K562 (cell line): ENCODE data around the gene SYCP1. TPM values are rescaled to one million over a fixed set of nuclear protein-coding genes. Genes with fewer than 3 reads are reported as not detected.

Experiments
- HDAC6 ChIP-seq: IDR thresholded peaks from 2 replicates; pipeline ENCODE4 v1.6.1; 2012; ENCODE audit warnings: low read depth, mild to moderate bottlenecking, control low read depth, inconsistent platforms, low read length, moderate library complexity
- OTX1 ChIP-seq: fragments of 450-650 bp; formaldehyde crosslinking; IDR thresholded peaks from 2 replicates; pipeline ENCODE4 v1.4.0; 2022; ENCODE audit warnings: mild to moderate bottlenecking
- POLR3G ChIP-seq: IDR thresholded peaks from 2 replicates; pipeline ENCODE4 v1.6.1; 2011; ENCODE audit not compliant: insufficient read length, insufficient replicate concordance; ENCODE audit errors: extremely low read depth
- PYGO2 ChIP-seq: fragments of 450-650 bp; IDR thresholded peaks from 2 replicates; pipeline ENCODE4 v1.6.1; 2016; ENCODE audit warnings: mild to moderate bottlenecking, missing genetic modification characterization, moderate library complexity, missing compliant biosample characterization
- ZBTB9 ChIP-seq: fragments of 450-650 bp; formaldehyde crosslinking; IDR thresholded peaks from 2 replicates; pipeline ENCODE4 v1.4.0; 2020; ENCODE audit warnings: mild to moderate bottlenecking, moderate library complexity
- polyA plus RNA-seq, 8 experiments: library from polyadenylated mRNA; depleted of rRNA in 4 of 8; stranded (reverse) in 5 of 8; unstranded in 3 of 8; fragments of >200 nt; fragmentation: Nextera tagmentation in 2 of 8; fragmentation: Illumina TruSeq in 1 of 8; extraction: Ambion mirVana in 2 of 8; extraction: Trizol in 1 of 8; gene quantifications; 2 replicates each; pipeline versions ENCODE4 v1.2.1 to v1.2.3, GENCODE V29; 2011 to 2014; ENCODE audit warnings: inconsistent platforms in 1 of 8, missing spikeins in 1 of 8
- total RNA-seq, 7 experiments: library from RNA; depleted of rRNA in 6 of 7; stranded (reverse); fragments of >200 nt in 6 of 7; fragmentation: Illumina TruSeq in 2 of 7; extraction: Trizol in 2 of 7; gene quantifications; 2 replicates each; pipeline versions ENCODE4 v1.2.1 to v1.2.3, GENCODE V29; 2011 to 2021; ENCODE audit warnings: low replicate concordance in 1 of 7
- TF ChIP-seq, protein P1 (sequence below): IDR thresholded peaks from 2 replicates; pipeline ENCODE4 v1.6.1; 2011; ENCODE audit not compliant: insufficient read length; ENCODE audit errors: extremely low read depth
- TF ChIP-seq, protein P2 (sequence below), 2 experiments: fragments of 450-650 bp in 1 of 2; sonication (generic) in 1 of 2; formaldehyde crosslinking in 1 of 2; IDR thresholded peaks; 2 replicates each; pipeline versions ENCODE4 v1.7.1 to v1.9.0; 2016 to 2022; ENCODE audit warnings: inconsistent platforms in 1 of 2, mild to moderate bottlenecking in 1 of 2, missing genetic modification reagents in 1 of 2

SYCP1 gene
- total and polyA plus RNA-seq, 9 of the 15 experiments (the other 6 are each of a cell fraction or from before 2014, with no cell fraction given) = not detected

DNA sequence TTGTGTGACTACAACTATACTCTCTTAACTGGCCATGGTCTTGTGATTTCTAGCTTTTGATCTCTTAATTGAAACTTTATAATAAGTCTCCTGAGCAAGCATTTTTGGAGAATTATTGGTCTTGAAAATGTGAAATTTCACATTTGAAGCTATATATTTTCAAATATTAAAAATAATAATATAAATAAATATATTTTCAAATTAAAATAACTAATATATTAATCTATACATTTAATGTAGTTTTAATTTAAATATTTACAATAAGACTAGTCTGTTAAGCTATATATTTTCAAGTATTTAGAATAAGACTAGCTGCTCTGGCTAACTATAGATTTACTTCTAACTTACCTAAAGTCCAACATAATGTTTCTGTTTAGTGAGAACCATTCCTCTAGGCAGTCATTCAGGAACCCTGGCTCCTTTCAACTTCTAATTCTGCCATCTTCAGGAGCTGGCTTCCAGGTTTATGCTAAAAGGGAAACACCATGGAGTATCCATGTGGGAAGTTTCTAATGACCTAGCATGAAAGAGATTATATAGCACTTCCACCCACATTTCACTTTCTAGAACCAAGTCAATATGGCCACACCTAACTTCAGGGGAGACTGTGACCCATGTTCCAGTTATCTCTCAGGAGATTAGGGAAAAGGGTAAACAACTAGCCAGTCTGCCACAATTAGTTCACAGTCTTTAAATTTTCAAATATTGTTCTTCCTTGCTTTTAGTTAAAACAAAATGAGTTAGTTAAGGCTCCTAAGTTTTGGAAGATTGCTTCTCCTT is 143.0 kb downstream of the SYCP1 start (continued):
- TF ChIP-seq PYGO2 (tag) (no peak), POLR3G (no peak), ZBTB9 (no peak), HDAC6 (no peak), OTX1 (CRISPR knock-in tag) (no peak)
- TF ChIP-seq, protein P1, sequence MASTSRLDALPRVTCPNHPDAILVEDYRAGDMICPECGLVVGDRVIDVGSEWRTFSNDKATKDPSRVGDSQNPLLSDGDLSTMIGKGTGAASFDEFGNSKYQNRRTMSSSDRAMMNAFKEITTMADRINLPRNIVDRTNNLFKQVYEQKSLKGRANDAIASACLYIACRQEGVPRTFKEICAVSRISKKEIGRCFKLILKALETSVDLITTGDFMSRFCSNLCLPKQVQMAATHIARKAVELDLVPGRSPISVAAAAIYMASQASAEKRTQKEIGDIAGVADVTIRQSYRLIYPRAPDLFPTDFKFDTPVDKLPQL = no peak
- TF ChIP-seq, protein P2, sequence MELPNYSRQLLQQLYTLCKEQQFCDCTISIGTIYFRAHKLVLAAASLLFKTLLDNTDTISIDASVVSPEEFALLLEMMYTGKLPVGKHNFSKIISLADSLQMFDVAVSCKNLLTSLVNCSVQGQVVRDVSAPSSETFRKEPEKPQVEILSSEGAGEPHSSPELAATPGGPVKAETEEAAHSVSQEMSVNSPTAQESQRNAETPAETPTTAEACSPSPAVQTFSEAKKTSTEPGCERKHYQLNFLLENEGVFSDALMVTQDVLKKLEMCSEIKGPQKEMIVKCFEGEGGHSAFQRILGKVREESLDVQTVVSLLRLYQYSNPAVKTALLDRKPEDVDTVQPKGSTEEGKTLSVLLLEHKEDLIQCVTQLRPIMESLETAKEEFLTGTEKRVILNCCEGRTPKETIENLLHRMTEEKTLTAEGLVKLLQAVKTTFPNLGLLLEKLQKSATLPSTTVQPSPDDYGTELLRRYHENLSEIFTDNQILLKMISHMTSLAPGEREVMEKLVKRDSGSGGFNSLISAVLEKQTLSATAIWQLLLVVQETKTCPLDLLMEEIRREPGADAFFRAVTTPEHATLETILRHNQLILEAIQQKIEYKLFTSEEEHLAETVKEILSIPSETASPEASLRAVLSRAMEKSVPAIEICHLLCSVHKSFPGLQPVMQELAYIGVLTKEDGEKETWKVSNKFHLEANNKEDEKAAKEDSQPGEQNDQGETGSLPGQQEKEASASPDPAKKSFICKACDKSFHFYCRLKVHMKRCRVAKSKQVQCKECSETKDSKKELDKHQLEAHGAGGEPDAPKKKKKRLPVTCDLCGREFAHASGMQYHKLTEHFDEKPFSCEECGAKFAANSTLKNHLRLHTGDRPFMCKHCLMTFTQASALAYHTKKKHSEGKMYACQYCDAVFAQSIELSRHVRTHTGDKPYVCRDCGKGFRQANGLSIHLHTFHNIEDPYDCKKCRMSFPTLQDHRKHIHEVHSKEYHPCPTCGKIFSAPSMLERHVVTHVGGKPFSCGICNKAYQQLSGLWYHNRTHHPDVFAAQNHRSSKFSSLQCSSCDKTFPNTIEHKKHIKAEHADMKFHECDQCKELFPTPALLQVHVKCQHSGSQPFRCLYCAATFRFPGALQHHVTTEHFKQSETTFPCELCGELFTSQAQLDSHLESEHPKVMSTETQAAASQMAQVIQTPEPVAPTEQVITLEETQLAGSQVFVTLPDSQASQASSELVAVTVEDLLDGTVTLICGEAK (IDR thresholded peaks at IDR 0.05) = no peak
- TF ChIP-seq, protein P2 (CRISPR knock-in tag; IDR thresholded peaks at IDR 0.05) = no peak
